Kidney (tissue), 14 donors: ENCODE results near the gene IRF4. TPM values are rescaled to one million over a fixed set of nuclear protein-coding genes. Genes with fewer than 3 reads are reported as not detected.

Experiments
- DNase-seq, 5 donors: peaks; one replicate each; pipeline ENCODE4 v3.0.0-alpha.2; 2013 to 2020
- FAIRE-seq: peaks from 2 replicates; lab custom pipeline; 2012; peaks lifted over from hg19 to GRCh38; lab: Jason Lieb, UNC
- H3K27ac ChIP-seq, 2 donors: one replicate each; pipeline ENCODE4 v1.7.0; 2013; ENCODE audit warnings: low read depth in 2 of 2, low read length in 2 of 2, inconsistent platforms in 1 of 2
- H3K27me3 ChIP-seq: one replicate; pipeline ENCODE4 v1.7.1; 2013; ENCODE audit warnings: low read length, inconsistent platforms; ENCODE audit not compliant: control insufficient read depth, insufficient read depth
- H3K36me3 ChIP-seq, 3 donors: one replicate each; pipeline versions ENCODE4 v1.7.0 to v1.7.1; 2013; ENCODE audit warnings: low read length in 3 of 3, control low read depth in 1 of 3, inconsistent platforms in 1 of 3; ENCODE audit not compliant: insufficient read depth in 3 of 3, control insufficient read depth in 2 of 3
- H3K4me1 ChIP-seq, 3 donors: one replicate each; pipeline versions ENCODE4 v1.7.0 to v1.7.1; 2013; ENCODE audit warnings: low read length in 3 of 3, inconsistent platforms in 1 of 3, low read depth in 1 of 3; ENCODE audit not compliant: control insufficient read depth in 2 of 3, insufficient read depth in 2 of 3
- H3K4me3 ChIP-seq, 3 donors: one replicate each; pipeline versions ENCODE4 v1.7.0 to v1.8.1; 2013; ENCODE audit warnings: low read length in 3 of 3, control low read depth in 1 of 3, inconsistent platforms in 1 of 3
- H3K9ac ChIP-seq, 3 donors: one replicate each; pipeline versions ENCODE4 v1.7.0 to v1.7.1; 2013; ENCODE audit warnings: low read length in 3 of 3, control low read depth in 1 of 3, inconsistent platforms in 1 of 3
- H3K9me3 ChIP-seq, 3 donors: one replicate each; pipeline versions ENCODE4 v1.7.0 to v1.7.1; 2013; ENCODE audit warnings: low read length in 3 of 3, control low read depth in 1 of 3, inconsistent platforms in 1 of 3; ENCODE audit not compliant: control insufficient read depth in 2 of 3, insufficient read depth in 1 of 3
- intact Hi-C: fragments of 100-400 bp; cut with DNase I; formaldehyde crosslinking; loops from one replicate; pipeline ENCODE4 v1.11.1; 2022
- polyA plus RNA-seq: library from polyadenylated mRNA; stranded (reverse); fragments of 350-450 nt; fragmentation: Illumina TruSeq; extraction: RNeasy Lipid Tissue Mini Kit (QIAGEN cat#74804); gene quantifications from one replicate; pipeline ENCODE4 v1.2.3, GENCODE V29; 2014; ENCODE audit warnings: low read depth, low replicate concordance; ENCODE audit not compliant: insufficient read depth
- total RNA-seq: library from RNA; stranded (reverse); fragmentation: NEBNext Ultra II Directional; extraction: Animal tissue kit (Norgen Biotek cat#: 25700); gene quantifications from one replicate; pipeline ENCODE4 v1.2.1, GENCODE V29; 2021
- TF ChIP-seq, protein P1 (sequence below): IDR thresholded peaks from 3 replicates; pipeline ENCODE4 v1.5.1; 2012; ENCODE audit warnings: mild to moderate bottlenecking, moderate library complexity, borderline replicate concordance; ENCODE audit not compliant: insufficient read depth; ENCODE audit errors: extremely low read depth
- donor health status: control.
- donor health status: control.
- donor health status: control.
- donor health status: control.
- donor health status: control.
- donor health status: DM: yes; HTN: yes; CAD: no.
- donor health status: Normal renal cell carcinoma (clear cell type).

The IRF4 gene
- total and polyA plus RNA-seq, 2 donors from 2014 or later: 23.7 TPM; not detected in 1

- Histone ChIP-seq H3K36me3 (no peaks in the 10 kb centered on the region), H3K4me1 (no peaks in the 10 kb centered on the region), H3K4me3 (no peak overlapping the region), H3K9me3 (peaks cover 0 to 3% (median 1%) of the 10 kb centered on the region in 3 donors), H3K27ac (no peak overlapping the region), H3K9ac (no peak overlapping the region), H3K27me3 (no peaks in the 10 kb centered on the region)
- DNase-seq (no peak), FAIRE-seq (no peak)
- TF ChIP-seq, protein P1, sequence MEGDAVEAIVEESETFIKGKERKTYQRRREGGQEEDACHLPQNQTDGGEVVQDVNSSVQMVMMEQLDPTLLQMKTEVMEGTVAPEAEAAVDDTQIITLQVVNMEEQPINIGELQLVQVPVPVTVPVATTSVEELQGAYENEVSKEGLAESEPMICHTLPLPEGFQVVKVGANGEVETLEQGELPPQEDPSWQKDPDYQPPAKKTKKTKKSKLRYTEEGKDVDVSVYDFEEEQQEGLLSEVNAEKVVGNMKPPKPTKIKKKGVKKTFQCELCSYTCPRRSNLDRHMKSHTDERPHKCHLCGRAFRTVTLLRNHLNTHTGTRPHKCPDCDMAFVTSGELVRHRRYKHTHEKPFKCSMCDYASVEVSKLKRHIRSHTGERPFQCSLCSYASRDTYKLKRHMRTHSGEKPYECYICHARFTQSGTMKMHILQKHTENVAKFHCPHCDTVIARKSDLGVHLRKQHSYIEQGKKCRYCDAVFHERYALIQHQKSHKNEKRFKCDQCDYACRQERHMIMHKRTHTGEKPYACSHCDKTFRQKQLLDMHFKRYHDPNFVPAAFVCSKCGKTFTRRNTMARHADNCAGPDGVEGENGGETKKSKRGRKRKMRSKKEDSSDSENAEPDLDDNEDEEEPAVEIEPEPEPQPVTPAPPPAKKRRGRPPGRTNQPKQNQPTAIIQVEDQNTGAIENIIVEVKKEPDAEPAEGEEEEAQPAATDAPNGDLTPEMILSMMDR: no peak
- intact Hi-C loops: no loop called here
These were observed 32.7 kb upstream of the IRF4 start for GRCh38 chr6:358847-359246.

DNA sequence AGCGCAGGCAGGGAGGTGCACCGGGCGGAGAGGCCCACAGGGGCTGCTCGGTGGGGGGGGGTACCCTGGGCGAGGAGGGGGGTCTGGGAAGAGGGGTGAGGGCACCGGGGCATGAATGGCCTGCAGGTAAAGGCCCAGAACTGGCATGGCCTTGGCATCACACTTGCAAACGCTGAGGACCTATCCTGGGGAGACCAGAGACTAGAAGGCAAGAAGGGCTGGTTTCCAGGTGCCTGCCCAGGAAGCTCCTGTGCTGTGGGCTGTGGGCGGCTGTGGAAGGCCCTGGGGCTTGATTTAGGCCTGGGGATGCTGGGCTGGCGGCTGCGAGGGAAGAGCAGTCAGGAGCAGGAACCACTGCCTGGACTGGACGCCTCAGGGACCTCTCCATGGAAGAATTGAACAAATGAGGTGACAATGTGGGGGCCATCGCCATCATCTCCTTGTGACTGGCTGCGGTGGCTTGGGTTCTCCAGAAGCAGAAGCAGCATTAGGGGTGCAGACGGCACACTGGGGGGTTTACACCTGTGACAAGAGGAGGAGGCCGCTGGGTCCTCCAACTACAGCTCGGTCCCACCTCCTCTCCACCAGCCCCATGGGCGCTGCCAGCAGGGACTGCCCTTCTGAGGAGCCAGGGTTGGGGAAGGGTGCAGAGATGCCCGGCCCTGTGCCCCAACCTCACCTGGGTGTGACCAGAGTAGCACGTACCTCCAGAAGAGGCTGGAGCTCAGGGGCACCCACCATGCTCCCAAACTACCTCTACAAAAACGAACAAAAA is 32.1 kb upstream of the IRF4 start:
- TF ChIP-seq, protein P1: no peak
- Histone ChIP-seq H3K27me3 (no peaks in the 10 kb centered on the region), H3K27ac (no peak overlapping the region), H3K4me1 (no peaks in the 10 kb centered on the region), H3K9me3 (peaks cover 0 to 4% (median 3%) of the 10 kb centered on the region in 3 donors), H3K4me3 (no peak overlapping the region), H3K9ac (no peak overlapping the region), H3K36me3 (no peaks in the 10 kb centered on the region)
- DNase-seq (peak in 1 of 5 donors; percentile 77), FAIRE-seq (no peak)
- intact Hi-C loops: no loop called here

DNA sequence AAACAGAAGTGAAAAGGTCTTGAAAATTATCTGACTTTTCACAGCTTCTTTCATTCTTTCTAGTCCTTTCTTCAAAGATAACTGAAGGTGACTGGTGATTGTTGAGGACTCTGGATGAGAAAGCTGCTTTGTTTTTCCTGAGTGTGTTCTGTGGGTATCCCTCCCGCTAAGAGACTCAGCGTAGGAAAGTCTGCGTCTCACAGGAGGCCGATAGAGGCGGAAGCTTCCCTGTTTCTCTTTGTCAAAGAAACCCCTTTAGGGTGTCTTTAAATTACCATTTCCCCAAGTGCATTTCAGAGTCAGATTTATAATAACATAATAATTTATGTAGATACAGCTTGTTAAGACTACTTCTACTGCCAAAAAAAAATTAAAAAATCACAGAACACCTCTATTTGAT is 31.2 kb upstream of the IRF4 start:
- Histone ChIP-seq H3K36me3 (no peaks in the 10 kb centered on the region), H3K9me3 (peaks cover 0 to 4% (median 3%) of the 10 kb centered on the region in 3 donors), H3K27ac (no peak overlapping the region), H3K4me1 (no peaks in the 10 kb centered on the region), H3K4me3 (no peak overlapping the region), H3K9ac (no peak overlapping the region), H3K27me3 (no peaks in the 10 kb centered on the region)
- TF ChIP-seq, protein P1: no peak
- DNase-seq (peak in 1 of 5 donors; percentile 17), FAIRE-seq (no peak)
- intact Hi-C loops: no loop called here
